ENCODE results near the gene PSMD14.

DNA sequence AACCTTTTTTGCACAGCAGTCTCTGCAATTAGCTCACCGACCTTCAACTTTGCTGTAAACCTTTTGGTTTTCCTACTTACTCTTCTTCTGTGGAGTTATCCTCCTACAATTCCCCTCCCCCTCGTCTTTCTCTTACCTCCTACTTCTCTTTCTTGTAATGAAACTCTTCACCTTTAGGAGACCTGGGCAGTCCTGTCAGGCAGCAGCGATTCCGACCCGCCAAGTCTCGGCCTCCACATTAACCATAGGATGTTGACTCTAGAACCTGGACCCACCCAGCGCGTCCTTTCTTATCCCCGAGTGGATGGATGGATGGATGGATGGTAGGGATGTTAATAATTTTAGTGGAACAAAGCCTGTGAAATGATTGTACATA is 116.2 kb downstream of the PSMD14 start:
- TF ChIP-seq, protein P1, sequence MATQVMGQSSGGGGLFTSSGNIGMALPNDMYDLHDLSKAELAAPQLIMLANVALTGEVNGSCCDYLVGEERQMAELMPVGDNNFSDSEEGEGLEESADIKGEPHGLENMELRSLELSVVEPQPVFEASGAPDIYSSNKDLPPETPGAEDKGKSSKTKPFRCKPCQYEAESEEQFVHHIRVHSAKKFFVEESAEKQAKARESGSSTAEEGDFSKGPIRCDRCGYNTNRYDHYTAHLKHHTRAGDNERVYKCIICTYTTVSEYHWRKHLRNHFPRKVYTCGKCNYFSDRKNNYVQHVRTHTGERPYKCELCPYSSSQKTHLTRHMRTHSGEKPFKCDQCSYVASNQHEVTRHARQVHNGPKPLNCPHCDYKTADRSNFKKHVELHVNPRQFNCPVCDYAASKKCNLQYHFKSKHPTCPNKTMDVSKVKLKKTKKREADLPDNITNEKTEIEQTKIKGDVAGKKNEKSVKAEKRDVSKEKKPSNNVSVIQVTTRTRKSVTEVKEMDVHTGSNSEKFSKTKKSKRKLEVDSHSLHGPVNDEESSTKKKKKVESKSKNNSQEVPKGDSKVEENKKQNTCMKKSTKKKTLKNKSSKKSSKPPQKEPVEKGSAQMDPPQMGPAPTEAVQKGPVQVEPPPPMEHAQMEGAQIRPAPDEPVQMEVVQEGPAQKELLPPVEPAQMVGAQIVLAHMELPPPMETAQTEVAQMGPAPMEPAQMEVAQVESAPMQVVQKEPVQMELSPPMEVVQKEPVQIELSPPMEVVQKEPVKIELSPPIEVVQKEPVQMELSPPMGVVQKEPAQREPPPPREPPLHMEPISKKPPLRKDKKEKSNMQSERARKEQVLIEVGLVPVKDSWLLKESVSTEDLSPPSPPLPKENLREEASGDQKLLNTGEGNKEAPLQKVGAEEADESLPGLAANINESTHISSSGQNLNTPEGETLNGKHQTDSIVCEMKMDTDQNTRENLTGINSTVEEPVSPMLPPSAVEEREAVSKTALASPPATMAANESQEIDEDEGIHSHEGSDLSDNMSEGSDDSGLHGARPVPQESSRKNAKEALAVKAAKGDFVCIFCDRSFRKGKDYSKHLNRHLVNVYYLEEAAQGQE (IDR thresholded peaks at IDR 0.05; ENCODE audit: insufficient read depth in 1 of 2, low read depth in 2 of 2, low read length in 1 of 2) = no peak
- TF ChIP-seq, protein P2, sequence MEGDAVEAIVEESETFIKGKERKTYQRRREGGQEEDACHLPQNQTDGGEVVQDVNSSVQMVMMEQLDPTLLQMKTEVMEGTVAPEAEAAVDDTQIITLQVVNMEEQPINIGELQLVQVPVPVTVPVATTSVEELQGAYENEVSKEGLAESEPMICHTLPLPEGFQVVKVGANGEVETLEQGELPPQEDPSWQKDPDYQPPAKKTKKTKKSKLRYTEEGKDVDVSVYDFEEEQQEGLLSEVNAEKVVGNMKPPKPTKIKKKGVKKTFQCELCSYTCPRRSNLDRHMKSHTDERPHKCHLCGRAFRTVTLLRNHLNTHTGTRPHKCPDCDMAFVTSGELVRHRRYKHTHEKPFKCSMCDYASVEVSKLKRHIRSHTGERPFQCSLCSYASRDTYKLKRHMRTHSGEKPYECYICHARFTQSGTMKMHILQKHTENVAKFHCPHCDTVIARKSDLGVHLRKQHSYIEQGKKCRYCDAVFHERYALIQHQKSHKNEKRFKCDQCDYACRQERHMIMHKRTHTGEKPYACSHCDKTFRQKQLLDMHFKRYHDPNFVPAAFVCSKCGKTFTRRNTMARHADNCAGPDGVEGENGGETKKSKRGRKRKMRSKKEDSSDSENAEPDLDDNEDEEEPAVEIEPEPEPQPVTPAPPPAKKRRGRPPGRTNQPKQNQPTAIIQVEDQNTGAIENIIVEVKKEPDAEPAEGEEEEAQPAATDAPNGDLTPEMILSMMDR (IDR thresholded peaks at IDR 0.05) = no peak
- TF ChIP-seq POLR2AphosphoS5 (IDR thresholded peaks at IDR 0.05; ENCODE audit: low read depth, low read length) = no peak
- no peak for TF ChIP-seq SIN3A (IDR thresholded peaks at IDR 0.05; ENCODE audit: borderline replicate concordance, insufficient read depth, low read depth, low read length)
- TF ChIP-seq TCF7L2 (IDR thresholded peaks at IDR 0.05; ENCODE audit: low read depth, low read length) = no peak

All from Panc1 (cell line).